GM18951 (cell line): ENCODE measurements around the gene ATP5F1D.

Experiments
- POLR2A ChIP-seq: IDR thresholded peaks from 4 replicates; pipeline ENCODE4 v1.6.1; 2011; ENCODE audit warnings: mild to moderate bottlenecking; ENCODE audit not compliant: insufficient read length, insufficient read depth; ENCODE audit errors: extremely low read depth
- in situ Hi-C: fragments of 300-500 bp; cut with MboI; formaldehyde crosslinking; loops from one replicate; pipeline ENCODE4 v1.12.0; 2022; ENCODE audit warnings: low sequenced_read_pairs, mixed read lengths, inconsistent platforms; ENCODE audit not compliant: unreplicated experiment

The ATP5F1D gene

GRCh38 chr19:1281569-1282287, 40.2 kb downstream of the ATP5F1D start:
- in situ Hi-C loops, result no loop called here

GRCh38 chr19:1282588-1283206, 41.1 kb downstream of the ATP5F1D start:
- in situ Hi-C loops, result no loop called here
- TF ChIP-seq POLR2A, result no peak

More at GRCh38 chr19:1281569-1282287, 40.2 kb downstream of the ATP5F1D start:
- TF ChIP-seq POLR2A, result no peak

- in situ Hi-C loops, result no loop called here
- TF ChIP-seq POLR2A, result no peak
Measured at GRCh38 chr19:1283207-1283916, 41.8 kb downstream of the ATP5F1D start.

- in situ Hi-C loops, result no loop called here
- TF ChIP-seq POLR2A, result no peak
Measured at GRCh38 chr19:1283917-1284292, 42.4 kb downstream of the ATP5F1D start.

- in situ Hi-C loops, result no loop called here
- TF ChIP-seq POLR2A, result no peak
Measured at GRCh38 chr19:1284293-1284978, 42.9 kb downstream of the ATP5F1D start.

GRCh38 chr19:1284979-1285736, 43.6 kb downstream of the ATP5F1D start:
- in situ Hi-C loops, result no loop called here

GRCh38 chr19:1285737-1286360, 44.3 kb downstream of the ATP5F1D start, which contains the start of gene EFNA2:
Gene EFNA2 (plus strand): TSS chr19:1285873. CDS start chr19:1286169, 296 bp downstream.
- in situ Hi-C loops, result no loop called here
- no peak for TF ChIP-seq POLR2A

More at GRCh38 chr19:1284979-1285736, 43.6 kb downstream of the ATP5F1D start:
- TF ChIP-seq POLR2A, result no peak

- in situ Hi-C loops, result no loop called here
Measured at GRCh38 chr19:1286487-1287353, 45.2 kb downstream of the ATP5F1D start.

GRCh38 chr19:1287354-1288225, 46.0 kb downstream of the ATP5F1D start:
- in situ Hi-C loops, result no loop called here

More at GRCh38 chr19:1286487-1287353, 45.2 kb downstream of the ATP5F1D start:
- TF ChIP-seq POLR2A, result no peak

GRCh38 chr19:1288226-1288612, 46.7 kb downstream of the ATP5F1D start:
- no peak for TF ChIP-seq POLR2A
- in situ Hi-C loops, result no loop called here

More at GRCh38 chr19:1287354-1288225, 46.0 kb downstream of the ATP5F1D start:
- TF ChIP-seq POLR2A, result no peak
